ENCODE measurements around the gene MSL2. TPM values are rescaled to one million over a fixed set of nuclear protein-coding genes. Genes with fewer than 3 reads are reported as not detected.
"Not testable (repeated sequence)": the region's sequence is repeated elsewhere in the genome, so short reads cannot be mapped to it uniquely, and the experiment has no call there.

MSL2 gene
- 19.0 and 26.0 TPM in 2 replicates for total RNA-seq (2014; rRNA removed; shearing (Covaris generic); ENCODE audit: low replicate concordance)

GRCh38 chr3:136196064-136196400 lies at the start of gene MSL2:
MSL2 (minus strand) TSS chr3:136196335; CDS start chr3:136195113, 1,222 bp downstream.
- no peak for DNase-seq
- H3K36me3 ChIP-seq: peaks cover 22% of the 10 kb centered on the region
- peak within 1 kb of the TSS; percentile 81 for H3K4me3 ChIP-seq
- no peaks in the 10 kb centered on the region for H3K27me3 ChIP-seq
- peaks cover 10% of the 10 kb centered on the region for H3K9me3 ChIP-seq

GRCh38 chr3:136245691-136246090 lies 49.6 kb upstream of the MSL2 start:
- Histone ChIP-seq H3K36me3 (no peaks in the 10 kb centered on the region), H3K4me3 (no peak overlapping the region), H3K9me3 (no peaks in the 10 kb centered on the region), H3K27me3 (0 out of 2 replicates have a peak, but pooled peaks cover 3% of the 10 kb centered on the region)
- no peak for DNase-seq

- no peaks in the 10 kb centered on the region for H3K36me3 ChIP-seq
- no peak overlapping the region for H3K4me3 ChIP-seq
- no peak for DNase-seq
- H3K27me3 ChIP-seq: 0 out of 2 replicates have a peak, but pooled peaks cover 6% of the 10 kb centered on the region
- H3K9me3 ChIP-seq: no peaks in the 10 kb centered on the region
Measured at GRCh38 chr3:136239094-136239493, 43.0 kb upstream of the MSL2 start.

- Histone ChIP-seq H3K4me3 (no peak overlapping the region), H3K36me3 (no peaks in the 10 kb centered on the region), H3K9me3 (no peaks in the 10 kb centered on the region), H3K27me3 (0 out of 2 replicates have a peak, but pooled peaks cover 6% of the 10 kb centered on the region)
- no peak for DNase-seq
Measured at GRCh38 chr3:136237961-136238649, 42.0 kb upstream of the MSL2 start.

DNA sequence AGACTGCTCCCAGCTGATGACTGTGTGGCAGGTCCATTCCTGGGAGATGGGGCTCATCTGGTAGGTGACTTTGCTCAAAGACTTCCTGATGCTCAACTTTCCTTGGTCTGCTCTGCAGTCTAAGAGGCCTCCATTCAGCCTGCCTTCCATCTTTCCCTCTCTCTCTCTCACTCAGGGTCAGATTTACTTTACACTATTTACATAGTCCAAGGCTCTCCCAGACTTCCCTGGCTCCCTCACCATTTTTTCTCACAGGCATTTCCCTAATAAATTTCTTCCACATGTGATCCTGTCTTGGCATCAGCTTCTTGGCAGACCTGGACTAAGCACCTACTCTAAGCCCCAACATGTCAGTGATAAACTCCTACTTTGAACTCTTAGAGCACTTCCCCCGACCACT lies 41.0 kb upstream of the MSL2 start:
- Histone ChIP-seq H3K9me3 (no peaks in the 10 kb centered on the region), H3K27me3 (0 out of 2 replicates have a peak, but pooled peaks cover 6% of the 10 kb centered on the region)

DNA sequence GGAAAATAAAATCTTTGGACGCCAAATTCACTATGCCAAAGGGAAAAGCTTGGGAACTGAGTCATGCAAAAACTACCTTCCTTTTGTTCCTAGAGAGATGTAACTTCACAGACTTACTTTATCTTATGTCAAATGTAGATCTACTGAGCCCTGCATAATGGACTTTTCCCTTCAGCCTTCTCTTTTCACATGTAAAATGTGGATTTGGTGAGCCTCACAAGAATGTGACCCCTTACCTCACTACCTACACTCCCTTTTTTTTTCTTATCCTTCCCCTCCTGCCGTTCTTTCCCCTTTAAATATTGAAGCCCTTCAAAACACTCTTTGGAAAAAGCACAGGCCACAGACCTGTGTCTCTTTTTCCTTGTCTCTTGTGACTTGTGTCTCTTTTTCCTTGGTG lies 40.0 kb upstream of the MSL2 start:
- Histone ChIP-seq H3K9me3 (peaks cover 2% of the 10 kb centered on the region; the same call in 1 of the 2 replicates), H3K36me3 (no peaks in the 10 kb centered on the region), H3K4me3 (no peak overlapping the region), H3K27me3 (0 out of 2 replicates have a peak, but pooled peaks cover 6% of the 10 kb centered on the region)
- no peak for DNase-seq

More for the DNA sequence above, 41.0 kb upstream of the MSL2 start:
- Histone ChIP-seq H3K36me3 (no peaks in the 10 kb centered on the region), H3K4me3 (no peak overlapping the region)
- no peak for DNase-seq

- DNase-seq: no peak
- H3K4me3 ChIP-seq: no peak overlapping the region
Measured at GRCh38 chr3:136235545-136235944, 39.4 kb upstream of the MSL2 start.

GRCh38 chr3:136232413-136232812 lies 36.3 kb upstream of the MSL2 start:
- H3K9me3 ChIP-seq: peaks cover 2% of the 10 kb centered on the region; the same call in 1 of the 2 replicates
- DNase-seq: no peak
- no peaks in the 10 kb centered on the region for H3K27me3 ChIP-seq
- H3K36me3 ChIP-seq: no peaks in the 10 kb centered on the region
- no peak overlapping the region for H3K4me3 ChIP-seq

More at GRCh38 chr3:136235545-136235944, 39.4 kb upstream of the MSL2 start:
- Histone ChIP-seq H3K36me3 (no peaks in the 10 kb centered on the region), H3K27me3 (0 out of 2 replicates have a peak, but pooled peaks cover 3% of the 10 kb centered on the region), H3K9me3 (peaks cover 2% of the 10 kb centered on the region; the same call in 1 of the 2 replicates)

- not testable (repeated sequence) for H3K4me3 ChIP-seq, H3K27me3 ChIP-seq, H3K36me3 ChIP-seq, H3K9me3 ChIP-seq
- peak; percentile 10 for DNase-seq
Measured at GRCh38 chr3:136222746-136223145, 26.6 kb upstream of the MSL2 start.

DNA sequence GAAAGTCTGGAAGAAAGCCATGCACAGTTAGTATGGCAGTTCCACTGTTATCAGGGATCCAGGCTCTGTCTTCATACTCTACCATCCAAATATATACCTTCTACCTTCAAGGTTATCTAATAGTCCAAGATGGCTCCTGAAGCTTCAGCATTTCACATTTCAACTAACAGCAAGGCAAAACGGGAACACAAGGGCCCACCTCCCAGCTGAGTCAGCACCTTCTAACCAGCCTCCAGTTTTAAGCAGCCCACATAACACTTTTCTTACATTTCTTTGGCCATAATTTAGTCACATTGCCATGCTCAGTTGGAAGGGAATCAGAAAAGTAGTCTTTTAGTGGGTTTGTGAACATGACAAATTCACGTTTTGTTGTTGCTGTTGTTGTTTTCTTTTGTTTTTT lies 15.4 kb upstream of the MSL2 start:
- H3K36me3 ChIP-seq: no peaks in the 10 kb centered on the region
- peaks cover 3% of the 10 kb centered on the region; the same call in 1 of the 2 replicates for H3K27me3 ChIP-seq
- H3K9me3 ChIP-seq: no peaks in the 10 kb centered on the region
- DNase-seq: no peak
- H3K4me3 ChIP-seq: no peak overlapping the region

- Histone ChIP-seq H3K4me3 (no peak overlapping the region), H3K36me3 (no peaks in the 10 kb centered on the region), H3K9me3 (no peaks in the 10 kb centered on the region), H3K27me3 (peaks cover 3% of the 10 kb centered on the region; the same call in 1 of the 2 replicates)
- DNase-seq: no peak
Measured at GRCh38 chr3:136209921-136210320, 13.8 kb upstream of the MSL2 start.

- Histone ChIP-seq H3K4me3 (no peak overlapping the region), H3K36me3 (no peaks in the 10 kb centered on the region), H3K27me3 (peaks cover 3% of the 10 kb centered on the region; the same call in 1 of the 2 replicates), H3K9me3 (no peaks in the 10 kb centered on the region)
- DNase-seq: no peak
Measured at GRCh38 chr3:136207489-136208115, 11.5 kb upstream of the MSL2 start.

GRCh38 chr3:136199219-136199618 lies 3.1 kb upstream of the MSL2 start:
- not testable (repeated sequence) for H3K9me3 ChIP-seq, DNase-seq, H3K27me3 ChIP-seq, H3K4me3 ChIP-seq
- peaks cover 13% of the 10 kb centered on the region for H3K36me3 ChIP-seq

DNA sequence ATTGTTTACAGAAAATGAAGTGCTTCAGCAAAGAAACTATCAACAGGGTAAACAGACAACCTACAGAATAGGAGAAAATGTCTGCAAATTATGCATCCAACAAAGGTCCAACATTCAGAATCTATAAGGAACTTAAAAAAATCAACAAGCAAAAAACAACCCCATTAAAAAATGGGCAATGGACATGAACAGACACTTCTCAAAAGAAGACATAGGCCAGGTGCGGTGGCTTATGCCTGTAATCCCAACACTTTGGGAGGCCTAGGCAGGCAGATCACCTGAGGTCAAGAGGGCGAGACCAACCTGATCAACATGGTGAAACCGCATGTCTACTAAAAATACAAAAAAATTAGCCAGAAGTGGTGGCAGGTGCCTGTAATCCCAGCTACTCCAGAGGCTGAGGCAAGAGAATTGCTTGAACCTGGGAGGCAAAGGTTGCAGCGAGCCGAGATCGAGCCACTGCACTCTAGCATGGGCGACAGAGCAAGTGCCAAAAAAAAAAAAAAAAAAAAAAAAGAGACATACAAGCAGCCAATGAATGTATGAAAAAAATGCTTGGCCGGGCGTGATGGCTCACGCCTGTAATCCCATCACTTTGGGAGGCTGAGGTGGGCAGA lies 2.4 kb upstream of the MSL2 start:
- not testable (repeated sequence) for H3K4me3 ChIP-seq, DNase-seq, H3K9me3 ChIP-seq, H3K27me3 ChIP-seq
- peaks cover 20% of the 10 kb centered on the region for H3K36me3 ChIP-seq

DNA sequence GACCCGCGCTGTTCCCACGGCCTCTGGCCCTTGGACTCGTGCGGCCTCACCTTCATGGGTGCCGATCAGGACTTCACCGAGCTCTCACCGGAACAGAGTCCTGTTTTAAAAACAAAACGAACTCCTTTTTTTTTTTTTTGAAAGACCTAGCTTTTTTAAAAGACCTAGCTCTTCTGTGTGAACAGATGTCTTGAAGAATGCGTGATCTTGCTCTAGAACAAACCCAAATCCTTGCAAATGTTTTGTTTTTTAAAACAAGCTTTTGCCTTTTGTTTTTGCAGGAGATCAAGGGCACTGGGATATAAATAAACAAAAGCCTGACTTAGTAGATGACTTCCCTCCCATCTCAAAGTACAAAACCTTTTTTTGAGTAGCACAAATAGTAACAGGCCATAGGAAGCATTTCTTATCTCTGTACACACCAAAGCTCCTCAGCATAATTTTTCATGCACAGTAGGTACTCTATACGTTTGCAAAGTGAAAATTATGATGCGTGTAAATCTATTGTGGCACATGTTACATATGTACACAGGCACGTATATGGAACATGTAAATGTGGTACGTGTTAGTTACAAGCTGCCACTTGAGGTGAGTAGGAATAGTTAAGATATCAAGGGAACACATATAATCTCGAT lies 1.1 kb upstream of the MSL2 start:
- H3K9me3 ChIP-seq: peaks cover 10% of the 10 kb centered on the region
- H3K36me3 ChIP-seq: peaks cover 22% of the 10 kb centered on the region

DNA sequence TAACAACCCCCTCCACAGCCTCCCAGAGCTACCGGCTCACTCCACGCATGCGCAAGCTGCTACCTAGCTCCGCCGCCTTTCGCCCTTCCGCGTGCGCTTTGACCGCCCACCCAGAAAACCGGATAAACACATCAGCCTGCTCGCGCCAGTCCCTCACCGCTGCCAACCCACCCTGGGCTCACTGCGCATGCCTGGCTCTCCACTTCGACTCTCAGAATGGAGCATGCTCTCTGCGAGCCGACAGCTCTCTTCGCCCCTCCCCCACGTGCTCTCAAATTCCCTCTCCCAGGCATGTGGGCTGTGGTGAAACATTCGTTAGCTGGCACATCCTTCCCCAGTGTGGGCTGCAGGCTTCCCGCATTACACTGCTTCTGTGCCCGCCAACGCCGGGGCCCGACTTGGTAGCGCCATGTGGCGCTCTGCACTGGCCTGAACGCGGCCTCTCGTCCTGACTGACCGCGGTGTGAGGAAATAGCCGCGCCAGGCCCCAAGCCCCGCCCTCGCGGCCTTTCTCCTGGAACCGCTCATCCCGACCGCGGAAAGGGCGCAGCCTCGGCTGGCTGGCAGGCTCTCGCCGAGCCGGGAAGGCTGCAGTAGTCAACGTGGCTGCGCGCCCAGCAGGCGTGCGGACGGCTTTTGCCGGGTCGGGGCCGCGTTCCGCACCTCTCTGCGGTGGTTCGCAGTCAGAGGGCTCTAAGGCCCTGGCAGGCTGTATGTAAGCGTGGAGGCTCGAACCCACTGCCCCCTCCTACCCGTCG lies 445 bp upstream of the MSL2 start:
- DNase-seq: peak; percentile 100
- no peaks in the 10 kb centered on the region for H3K27me3 ChIP-seq
- H3K36me3 ChIP-seq: peaks cover 22% of the 10 kb centered on the region
- H3K9me3 ChIP-seq: peaks cover 10% of the 10 kb centered on the region
- H3K4me3 ChIP-seq: peak overlapping the region; percentile 81

More for the DNA sequence above, 1.1 kb upstream of the MSL2 start:
- no peak for DNase-seq
- Histone ChIP-seq H3K4me3 (peak overlapping the region; percentile 81), H3K27me3 (no peaks in the 10 kb centered on the region)
